ENCODE measurements around the gene FAM13A.

DNA sequence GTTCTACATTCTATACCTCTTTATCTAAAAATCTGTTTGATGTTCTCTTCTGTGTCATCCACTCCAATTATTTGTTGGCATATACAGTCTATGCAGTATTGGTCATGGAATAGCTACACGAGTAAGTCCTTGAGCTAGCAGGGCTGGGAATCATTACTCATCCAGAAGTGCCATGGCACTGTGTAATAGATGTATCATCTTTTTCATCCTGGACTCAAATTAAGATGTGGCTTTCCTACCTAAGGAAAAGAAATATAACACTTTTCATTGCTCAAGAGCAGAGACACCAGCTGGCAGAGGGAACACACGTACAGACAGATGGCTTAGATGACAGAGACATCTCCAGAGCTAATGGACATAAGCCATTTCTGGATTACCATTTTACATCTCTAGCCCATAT, 159.8 kb downstream of the FAM13A start:
- TF ChIP-seq ZMYM3 (CRISPR knock-in tag; IDR thresholded peaks at IDR 0.05) (no peak), ZFP36 (IDR thresholded peaks at IDR 0.05; ENCODE audit: borderline replicate concordance, low read depth, low read length, partially characterized antibody) (no peak), HDAC6 (IDR thresholded peaks at IDR 0.05; ENCODE audit: low read depth, low read length) (no peak), ARID3A (IDR thresholded peaks at IDR 0.05; ENCODE audit: low read depth, low read length) (no peak)
